Kidney capillary endothelial cell (primary cell): Measurements from ENCODE around the gene AAMP.

Source experiments
- DNase-seq: peaks from one replicate; pipeline ENCODE4 v3.0.0-alpha.2; 2018; ENCODE audit warnings: low spot score

Gene AAMP

GRCh38 chr2:218223046-218223445, 46.9 kb downstream of the AAMP start:
- DNase-seq: no peak

DNA sequence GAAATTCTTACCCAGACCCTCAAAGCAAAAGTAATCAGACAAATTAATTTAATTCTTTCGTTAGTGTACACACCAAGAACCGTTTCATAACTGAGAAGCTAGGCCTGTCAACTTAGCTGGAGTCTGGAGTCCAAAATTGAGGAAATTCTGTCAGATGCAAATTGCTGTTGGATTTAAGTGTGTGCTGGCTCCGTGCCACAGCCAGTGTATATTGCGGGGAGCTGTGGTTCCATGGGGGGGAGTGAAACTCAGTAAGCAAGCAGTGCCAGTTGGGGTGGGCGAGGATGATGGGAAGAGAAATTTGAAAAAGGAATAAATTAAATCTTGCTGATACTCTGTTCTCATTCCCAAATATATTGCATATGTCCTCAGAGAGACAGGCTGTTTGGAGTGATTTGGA, 48.9 kb downstream of the AAMP start:
- DNase-seq: no peak

- no peak for DNase-seq
Observed at GRCh38 chr2:218219934-218220333, 50.0 kb downstream of the AAMP start.

- no peak for DNase-seq
Observed at GRCh38 chr2:218218268-218219185, 51.4 kb downstream of the AAMP start.

- DNase-seq: no peak
Observed at GRCh38 chr2:218217360-218218267, 52.3 kb downstream of the AAMP start.

GRCh38 chr2:218216674-218217359, 53.1 kb downstream of the AAMP start, which contains the start of gene ARPC2:
ARPC2 (plus strand) TSS chr2:218217189; CDS start chr2:218217471, 282 bp downstream.
- peak; percentile 87 for DNase-seq

DNA sequence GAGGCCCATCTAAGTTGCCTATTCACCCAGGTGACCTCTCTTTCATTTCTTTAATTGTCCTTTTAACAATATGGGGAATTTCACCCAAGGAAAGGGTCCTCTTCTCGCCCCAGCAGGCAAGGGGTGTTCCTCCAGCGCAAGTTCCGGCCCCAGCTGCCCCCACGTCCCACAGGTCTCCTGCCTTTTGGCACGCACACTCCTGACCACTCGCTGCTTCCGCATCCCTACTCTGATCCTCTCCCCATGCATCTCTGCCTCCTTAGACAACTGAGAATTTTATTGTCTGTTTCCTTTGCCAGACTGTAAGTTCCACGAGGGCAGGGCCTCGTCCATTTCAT, 53.6 kb downstream of the AAMP start:
- DNase-seq: no peak
